ENCODE data around the gene REG3G. TPM values are rescaled to one million over a fixed set of nuclear protein-coding genes. Genes with fewer than 3 reads are reported as not detected.

The REG3G gene
- total RNA-seq, 4 donors from 2014 or later = not detected

GRCh38 chr2:79011496-79011895 is 14.0 kb upstream of the REG3G start:
- Histone ChIP-seq H3K27ac (no peak overlapping the region), H3K36me3 (no peaks in the 10 kb centered on the region), H3K9me3 (no peaks in the 10 kb centered on the region), H3K4me3 (no peak overlapping the region), H3K27me3 (peaks cover 4% of the 10 kb centered on the region), H3K4me1 (no peaks in the 10 kb centered on the region)
- 64 to 92% methylated on average over 2 to 3 of the region's 4 CpGs for WGBS, 2 donors (ENCODE audit: low coverage in 1 of 2)
- no peak for ATAC-seq
- no peak for TF ChIP-seq POLR2AphosphoS5 (IDR thresholded peaks at IDR 0.05)
- TF ChIP-seq, protein P1, sequence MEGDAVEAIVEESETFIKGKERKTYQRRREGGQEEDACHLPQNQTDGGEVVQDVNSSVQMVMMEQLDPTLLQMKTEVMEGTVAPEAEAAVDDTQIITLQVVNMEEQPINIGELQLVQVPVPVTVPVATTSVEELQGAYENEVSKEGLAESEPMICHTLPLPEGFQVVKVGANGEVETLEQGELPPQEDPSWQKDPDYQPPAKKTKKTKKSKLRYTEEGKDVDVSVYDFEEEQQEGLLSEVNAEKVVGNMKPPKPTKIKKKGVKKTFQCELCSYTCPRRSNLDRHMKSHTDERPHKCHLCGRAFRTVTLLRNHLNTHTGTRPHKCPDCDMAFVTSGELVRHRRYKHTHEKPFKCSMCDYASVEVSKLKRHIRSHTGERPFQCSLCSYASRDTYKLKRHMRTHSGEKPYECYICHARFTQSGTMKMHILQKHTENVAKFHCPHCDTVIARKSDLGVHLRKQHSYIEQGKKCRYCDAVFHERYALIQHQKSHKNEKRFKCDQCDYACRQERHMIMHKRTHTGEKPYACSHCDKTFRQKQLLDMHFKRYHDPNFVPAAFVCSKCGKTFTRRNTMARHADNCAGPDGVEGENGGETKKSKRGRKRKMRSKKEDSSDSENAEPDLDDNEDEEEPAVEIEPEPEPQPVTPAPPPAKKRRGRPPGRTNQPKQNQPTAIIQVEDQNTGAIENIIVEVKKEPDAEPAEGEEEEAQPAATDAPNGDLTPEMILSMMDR (IDR thresholded peaks at IDR 0.05) = no peak
- TF ChIP-seq POLR2A (IDR thresholded peaks at IDR 0.05) = no peak
- no peak for TF ChIP-seq EP300 (IDR thresholded peaks at IDR 0.05)

GRCh38 chr2:79013629-79014028 is 11.9 kb upstream of the REG3G start:
- Histone ChIP-seq H3K36me3 (no peaks in the 10 kb centered on the region), H3K27ac (no peak overlapping the region), H3K9me3 (no peaks in the 10 kb centered on the region), H3K27me3 (peaks cover 4% of the 10 kb centered on the region), H3K4me3 (no peak overlapping the region), H3K4me1 (no peaks in the 10 kb centered on the region)
- TF ChIP-seq EP300 (IDR thresholded peaks at IDR 0.05) (no peak), POLR2A (IDR thresholded peaks at IDR 0.05) (no peak), POLR2AphosphoS5 (IDR thresholded peaks at IDR 0.05) (no peak)
- TF ChIP-seq, protein P1 (IDR thresholded peaks at IDR 0.05) = no peak
- WGBS, 2 donors (ENCODE audit: low coverage in 1 of 2) = 57 to 66% methylated on average over 6 of the region's 6 CpGs
- ATAC-seq = no peak

GRCh38 chr2:79016342-79016741 is 9.2 kb upstream of the REG3G start:
- TF ChIP-seq POLR2AphosphoS5 (IDR thresholded peaks at IDR 0.05) (no peak), POLR2A (IDR thresholded peaks at IDR 0.05) (no peak), EP300 (IDR thresholded peaks at IDR 0.05) (no peak)
- WGBS, 2 donors (ENCODE audit: low coverage in 1 of 2) = 62 to 84% methylated on average over 4 of the region's 4 CpGs
- H3K4me3 ChIP-seq = no peak overlapping the region

DNA sequence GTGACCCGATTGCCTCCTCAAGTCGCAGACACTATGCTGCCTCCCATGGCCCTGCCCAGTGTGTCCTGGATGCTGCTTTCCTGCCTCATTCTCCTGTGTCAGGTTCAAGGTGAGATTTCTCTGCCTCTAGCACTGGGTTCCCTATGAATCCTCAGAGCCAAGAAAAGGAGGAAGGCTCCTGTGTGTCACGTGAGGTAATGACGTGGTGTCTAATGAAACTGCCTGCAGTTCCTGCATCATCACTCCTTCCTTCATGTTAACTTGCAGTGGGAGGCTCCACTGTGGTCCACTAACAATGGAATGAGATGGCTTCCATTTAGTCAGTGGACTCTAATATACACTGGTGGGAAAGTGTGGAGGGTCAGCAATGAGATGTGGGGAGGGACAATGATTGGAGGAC is 559 bp downstream of the REG3G start:
- no peak for ATAC-seq
- no peak overlapping the region for H3K4me3 ChIP-seq
- no peaks in the 10 kb centered on the region for H3K4me1 ChIP-seq
- peaks cover 15% of the 10 kb centered on the region for H3K27me3 ChIP-seq
- WGBS, 2 donors (ENCODE audit: low coverage in 1 of 2) = 94% methylated on average over 3 of the region's 4 CpGs; no CpG with 5 or more reads in 1 of the 2 donors
- TF ChIP-seq EP300 (IDR thresholded peaks at IDR 0.05) (no peak), POLR2AphosphoS5 (IDR thresholded peaks at IDR 0.05) (no peak), POLR2A (IDR thresholded peaks at IDR 0.05) (no peak)
- TF ChIP-seq, protein P1 (IDR thresholded peaks at IDR 0.05) = no peak
- no peak overlapping the region for H3K27ac ChIP-seq
- peaks cover 0 to 6% (median 0%) of the 10 kb centered on the region in 3 donors for H3K9me3 ChIP-seq
- no peaks in the 10 kb centered on the region for H3K36me3 ChIP-seq

More at GRCh38 chr2:79016342-79016741, 9.2 kb upstream of the REG3G start:
- H3K36me3 ChIP-seq = no peaks in the 10 kb centered on the region
- H3K27me3 ChIP-seq = no peaks in the 10 kb centered on the region
- ATAC-seq = no peak
- H3K9me3 ChIP-seq = no peaks in the 10 kb centered on the region
- H3K27ac ChIP-seq = no peak overlapping the region
- no peaks in the 10 kb centered on the region for H3K4me1 ChIP-seq

GRCh38 chr2:79039944-79040343 is 14.4 kb downstream of the REG3G start:
- 76 to 78% methylated on average over 3 of the region's 3 CpGs for WGBS, 2 donors (ENCODE audit: low coverage in 1 of 2)
- Histone ChIP-seq H3K27ac (no peak overlapping the region), H3K9me3 (no peaks in the 10 kb centered on the region), H3K36me3 (no peaks in the 10 kb centered on the region), H3K27me3 (peaks cover under 1% of the 10 kb centered on the region), H3K4me3 (no peak overlapping the region), H3K4me1 (no peaks in the 10 kb centered on the region)
- no peak for ATAC-seq
- no peak for TF ChIP-seq POLR2AphosphoS5 (IDR thresholded peaks at IDR 0.05)
- TF ChIP-seq, protein P1 (IDR thresholded peaks at IDR 0.05) = no peak
- no peak for TF ChIP-seq POLR2A (IDR thresholded peaks at IDR 0.05)
- no peak for TF ChIP-seq EP300 (IDR thresholded peaks at IDR 0.05)
